GM19043 (cell line): ENCODE results near the gene P3H3.

Experiments
- ATAC-seq: cut with Tn5 transposase; IDR thresholded peaks from one replicate; pipeline ENCODE4 v1.9.1; 2021; ENCODE audit warnings: low read depth; ENCODE audit not compliant: unreplicated experiment

Gene P3H3

GRCh38 chr12:6827982-6828780 lies at the start of gene P3H3:
Gene P3H3 (plus strand): TSS chr12:6828407. CDS start chr12:6828441, 34 bp downstream.
- ATAC-seq = no peak

GRCh38 chr12:6778574-6779550 lies 49.3 kb upstream of the P3H3 start:
- peak; percentile 89 for ATAC-seq

- ATAC-seq = no peak
Observed at GRCh38 chr12:6779708-6780432, 48.3 kb upstream of the P3H3 start.

- no peak for ATAC-seq
Observed at GRCh38 chr12:6780573-6780972, 47.6 kb upstream of the P3H3 start.

- ATAC-seq = no peak
Observed at GRCh38 chr12:6782119-6782518, 46.1 kb upstream of the P3H3 start.

GRCh38 chr12:6782850-6783566 lies 45.2 kb upstream of the P3H3 start:
- no peak for ATAC-seq

GRCh38 chr12:6783828-6784227 lies 44.4 kb upstream of the P3H3 start:
- ATAC-seq = no peak

GRCh38 chr12:6784296-6784695 lies 43.9 kb upstream of the P3H3 start:
- no peak for ATAC-seq

- ATAC-seq = no peak
Observed at GRCh38 chr12:6784761-6785160, 43.4 kb upstream of the P3H3 start.

GRCh38 chr12:6786416-6787094 lies 41.7 kb upstream of the P3H3 start:
- no peak for ATAC-seq

- ATAC-seq = no peak
Observed at GRCh38 chr12:6787309-6787708, 40.9 kb upstream of the P3H3 start.

- ATAC-seq = no peak
Observed at GRCh38 chr12:6788972-6789924, 39.0 kb upstream of the P3H3 start, which contains the start of gene CD4. Gene CD4 (plus strand): TSS chr12:6789528. CDS start chr12:6800139, 10,611 bp downstream.

- no peak for ATAC-seq
Observed at GRCh38 chr12:6790496-6791150, 37.6 kb upstream of the P3H3 start.

GRCh38 chr12:6791931-6792520 lies 36.2 kb upstream of the P3H3 start:
- no peak for ATAC-seq

GRCh38 chr12:6792522-6793201 lies 35.5 kb upstream of the P3H3 start:
- no peak for ATAC-seq

- ATAC-seq = no peak
Observed at GRCh38 chr12:6795088-6795487, 33.1 kb upstream of the P3H3 start.

- no peak for ATAC-seq
Observed at GRCh38 chr12:6796576-6796975, 31.6 kb upstream of the P3H3 start.
